Inferior parietal cortex (tissue), 1 donor: ENCODE data around the gene SACM1L.
"Not testable (repeated sequence)": the region's sequence is repeated elsewhere in the genome, so short reads cannot be mapped to it uniquely, and the experiment has no call there.

Experiments
- DNase-seq: peaks from one replicate; pipeline ENCODE4 v3.0.0-alpha.2; 2016; ENCODE audit errors: extremely low spot score

Gene SACM1L

DNA sequence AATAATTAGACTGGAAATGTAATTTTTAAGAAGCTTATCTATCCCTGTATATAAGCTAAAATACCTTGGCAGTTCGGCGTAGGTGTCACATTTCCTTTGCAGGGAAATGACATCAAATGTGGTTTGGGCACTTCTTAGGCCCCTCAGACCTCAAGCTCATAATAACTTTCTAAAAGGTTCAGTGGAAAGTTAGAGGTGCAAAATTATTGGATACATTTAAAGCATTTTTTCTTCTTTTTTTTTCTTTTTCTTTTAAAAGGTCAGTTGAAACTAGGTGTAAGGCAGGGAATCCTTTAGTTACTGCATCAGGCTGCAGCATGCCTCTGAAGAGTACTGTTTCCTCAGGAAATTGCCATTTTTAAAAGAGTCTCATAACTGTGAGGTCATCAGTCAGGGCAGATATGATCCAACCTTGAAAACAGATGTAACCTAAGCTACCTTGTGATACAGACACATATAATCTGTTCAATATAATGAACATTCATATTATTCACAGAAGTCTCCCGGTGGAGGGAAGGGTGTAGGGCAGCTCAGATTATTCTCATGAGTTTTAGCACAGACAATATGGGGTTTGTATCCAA lies 4.8 kb downstream of the SACM1L start:
- DNase-seq, result no peak

DNA sequence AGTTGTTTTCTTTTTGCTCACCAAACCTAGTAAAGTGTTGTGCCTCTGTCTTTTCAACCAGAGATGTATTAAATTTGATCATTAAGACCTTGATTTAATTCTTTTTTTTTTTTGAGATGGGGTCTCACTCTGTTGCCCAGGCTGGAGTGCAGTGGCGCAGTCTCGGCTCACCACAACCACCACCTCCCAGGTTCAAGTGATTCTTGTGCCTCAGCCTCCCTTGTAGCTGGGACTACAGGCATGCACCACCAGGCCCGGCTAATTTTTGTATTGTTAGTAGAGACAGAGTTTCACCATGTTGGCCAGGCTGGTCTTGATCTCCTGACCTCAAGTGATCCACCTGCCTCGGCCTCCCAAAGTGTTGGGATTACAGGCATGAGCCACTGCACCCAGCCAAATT lies 6.0 kb downstream of the SACM1L start:
- not testable (repeated sequence) for DNase-seq

DNA sequence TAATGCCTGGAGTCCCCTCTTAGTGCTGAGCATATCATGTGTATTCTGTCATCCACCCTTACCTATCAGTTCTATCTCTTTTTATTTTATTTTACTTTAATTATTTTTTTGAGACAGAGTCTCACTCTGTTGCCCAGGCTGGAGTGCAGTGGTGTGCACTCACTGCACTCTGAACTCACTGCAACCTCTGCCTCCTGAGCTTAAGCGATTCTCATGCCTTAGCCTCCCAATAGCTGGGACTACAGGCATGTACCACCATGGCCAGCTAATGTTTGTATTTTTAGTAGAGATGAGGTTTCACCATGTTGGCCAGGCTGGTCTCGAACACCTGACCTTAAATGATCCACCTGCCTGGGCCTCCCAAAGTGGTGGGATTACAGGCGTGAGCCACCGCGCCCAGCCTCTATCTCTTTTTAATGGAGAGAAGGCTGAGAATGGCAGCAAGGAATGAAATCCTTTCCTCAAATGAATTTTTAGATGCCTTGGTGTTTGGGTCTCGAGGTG lies 11.4 kb downstream of the SACM1L start:
- no peak for DNase-seq

DNA sequence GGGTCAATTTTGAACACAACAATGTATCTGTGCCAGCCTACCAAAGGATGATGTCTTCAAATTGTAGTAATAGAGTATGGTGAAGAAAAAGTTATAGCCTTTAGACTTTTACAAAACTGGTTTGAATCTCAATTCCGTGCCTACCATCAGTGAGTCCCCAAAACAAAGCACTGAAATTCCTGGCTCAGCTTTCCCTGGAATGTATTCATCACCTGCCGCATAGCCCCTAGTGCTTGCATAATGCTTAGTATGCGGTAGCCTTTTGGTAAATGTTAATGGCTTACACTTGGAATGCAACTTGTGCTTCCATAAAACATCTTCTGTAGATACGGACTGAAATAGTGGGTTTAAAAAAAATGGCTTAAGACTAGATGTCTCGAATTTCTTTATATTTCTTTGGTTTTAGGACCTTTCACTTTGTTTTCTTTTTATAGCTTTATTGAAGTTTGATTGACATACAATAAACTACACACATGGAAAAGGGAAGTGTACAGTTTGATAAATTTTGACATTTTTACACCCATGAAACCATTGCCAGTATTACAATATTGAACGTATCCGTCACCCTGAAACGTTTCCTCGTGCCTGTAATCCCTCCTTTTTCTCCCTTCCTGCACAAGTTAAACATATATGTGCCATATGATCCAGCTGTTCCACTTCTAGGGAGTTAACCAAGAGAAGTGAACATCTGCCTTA lies 12.1 kb downstream of the SACM1L start:
- no peak for DNase-seq

DNA sequence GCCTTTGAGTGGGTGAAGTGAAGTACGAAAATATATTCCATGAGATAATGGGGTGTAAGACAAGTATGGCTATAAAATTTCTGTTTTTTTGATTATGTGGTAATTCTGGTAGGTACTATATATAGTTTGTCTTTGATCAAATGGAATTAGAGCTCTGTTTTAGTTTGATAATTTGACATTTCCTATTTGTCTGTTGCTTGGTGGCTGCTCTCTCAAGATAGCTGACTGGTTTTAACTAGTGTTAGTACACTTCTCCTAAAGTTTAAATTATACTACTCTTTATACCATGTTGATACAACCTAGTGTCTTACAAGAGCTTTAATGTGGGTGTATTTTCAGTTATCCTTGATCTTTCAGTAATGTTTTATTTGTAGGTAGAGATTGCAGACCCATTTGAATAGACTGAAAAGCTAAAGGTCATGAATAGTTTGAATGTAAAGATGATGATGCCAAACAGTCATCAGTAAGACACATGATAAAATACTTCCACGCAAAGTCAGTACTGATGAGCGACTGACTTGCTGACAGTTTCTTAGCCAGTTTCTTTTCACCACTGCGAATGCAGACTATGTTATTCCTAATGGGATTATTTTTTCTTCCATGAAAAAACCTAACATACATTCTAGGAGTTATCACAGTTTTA lies 15.2 kb downstream of the SACM1L start:
- no peak for DNase-seq

DNA sequence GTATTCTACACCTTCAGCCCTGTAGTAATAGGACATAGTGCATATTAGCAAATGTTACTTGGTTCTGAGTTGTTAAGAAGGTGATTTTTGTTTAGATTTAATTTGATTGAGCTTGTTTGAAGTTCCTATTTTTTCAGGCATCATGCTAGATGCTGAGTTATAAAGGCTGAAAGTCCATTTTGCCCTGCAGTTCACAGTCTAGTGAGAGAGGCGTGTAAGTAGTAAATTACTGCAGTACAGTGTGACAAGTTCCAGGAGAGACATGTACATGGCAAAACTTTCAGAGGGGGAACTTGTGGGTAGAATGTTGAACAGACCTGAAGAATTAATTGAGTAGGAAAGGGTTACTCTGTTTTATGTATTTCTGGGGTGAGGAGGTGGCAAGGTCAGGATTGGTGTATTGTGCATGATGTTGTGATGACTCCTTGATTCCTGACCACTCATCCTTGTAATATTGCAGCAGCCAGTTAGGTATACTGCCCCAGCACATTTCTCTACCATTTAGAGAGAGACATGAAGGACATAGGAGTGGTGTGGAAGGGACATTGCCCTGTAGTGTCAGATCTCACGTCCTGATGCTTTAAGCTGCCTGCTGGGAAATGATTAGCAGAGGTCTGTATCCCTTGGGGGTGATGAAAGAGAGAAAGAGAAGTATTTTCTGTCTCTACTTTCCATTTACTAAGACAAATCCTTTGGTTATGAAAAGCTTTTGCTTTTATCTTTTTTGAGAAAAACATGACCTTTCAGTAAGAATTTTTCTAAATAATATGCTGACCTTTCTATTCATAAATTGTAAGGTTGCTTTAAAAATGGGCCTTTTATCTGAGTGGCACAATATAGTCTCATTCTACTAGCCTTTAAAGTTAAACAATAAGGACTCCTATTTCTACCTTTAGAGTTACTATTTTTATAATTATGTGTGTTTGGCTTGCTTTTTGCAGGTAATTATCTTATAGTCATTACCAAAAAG lies 16.9 kb downstream of the SACM1L start:
- DNase-seq, result no peak

DNA sequence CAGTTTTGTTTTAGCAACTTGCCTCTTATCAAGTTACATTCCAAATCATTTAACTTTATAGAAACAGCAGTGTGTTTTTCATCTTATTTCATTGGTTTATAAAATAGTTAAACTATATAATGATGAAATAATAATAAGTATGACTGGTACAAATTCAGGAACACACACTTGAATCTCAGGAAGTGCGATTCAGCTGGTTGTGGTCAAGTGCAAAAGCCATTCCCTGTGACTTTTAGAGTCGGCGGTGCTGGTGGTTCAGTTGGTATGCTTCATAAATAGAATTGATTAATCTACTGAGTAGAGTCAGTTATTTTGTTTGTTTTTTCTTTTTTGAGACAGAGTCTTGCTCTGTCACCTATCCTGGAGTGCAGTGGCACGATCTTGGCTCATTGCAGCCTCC lies 22.7 kb downstream of the SACM1L start:
- DNase-seq, result no peak

DNA sequence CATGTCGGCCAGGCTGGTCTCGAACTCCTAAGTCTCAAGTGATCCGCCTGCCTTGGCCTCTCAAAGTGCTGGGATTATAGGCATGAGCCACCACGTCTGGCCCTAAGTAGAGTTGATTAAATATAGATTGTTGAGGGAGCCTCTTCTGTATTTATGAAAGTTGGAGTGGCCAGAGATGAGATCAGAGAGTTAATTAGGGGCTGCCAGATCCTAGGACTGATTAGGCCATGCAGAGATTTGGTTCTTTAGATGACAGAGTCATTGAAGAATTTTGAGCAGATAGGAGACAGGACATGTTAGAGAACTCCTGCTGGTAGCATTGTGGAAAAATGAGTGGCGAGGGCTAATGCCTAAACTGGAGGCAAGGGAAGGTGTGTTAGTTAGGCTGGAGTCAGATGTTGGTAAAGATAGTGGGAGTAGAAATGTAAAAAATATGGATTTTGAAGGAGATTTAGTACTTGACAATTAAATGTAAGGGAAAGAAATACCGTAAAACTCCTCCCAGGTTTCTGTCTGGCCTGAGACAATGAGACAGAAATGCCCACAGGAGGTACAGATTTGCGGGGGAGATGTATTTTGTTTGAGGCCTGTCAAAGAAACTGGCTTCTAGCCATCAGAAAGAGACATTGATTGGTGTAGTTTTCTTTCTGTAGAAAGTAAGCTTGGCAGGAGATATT lies 23.4 kb downstream of the SACM1L start:
- no peak for DNase-seq

DNA sequence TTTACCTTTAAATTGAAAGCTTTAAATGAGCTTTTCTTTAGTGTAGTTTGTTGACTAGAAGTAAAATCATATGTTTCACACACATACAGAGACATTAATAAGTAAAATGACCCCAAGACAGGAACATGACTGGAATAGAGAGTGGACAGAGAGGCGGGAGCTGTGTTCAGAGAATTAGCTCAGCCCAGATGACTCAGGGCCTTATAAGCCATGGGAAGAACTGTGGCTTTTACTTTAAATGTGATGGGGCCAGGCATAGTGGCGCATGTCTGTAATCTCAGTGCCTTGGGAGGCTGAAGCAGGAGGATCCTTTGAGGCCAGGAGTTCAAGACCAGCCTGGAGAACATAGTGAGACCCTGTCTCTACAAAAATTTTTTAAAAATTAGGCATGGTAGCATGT lies 26.7 kb downstream of the SACM1L start:
- no peak for DNase-seq

DNA sequence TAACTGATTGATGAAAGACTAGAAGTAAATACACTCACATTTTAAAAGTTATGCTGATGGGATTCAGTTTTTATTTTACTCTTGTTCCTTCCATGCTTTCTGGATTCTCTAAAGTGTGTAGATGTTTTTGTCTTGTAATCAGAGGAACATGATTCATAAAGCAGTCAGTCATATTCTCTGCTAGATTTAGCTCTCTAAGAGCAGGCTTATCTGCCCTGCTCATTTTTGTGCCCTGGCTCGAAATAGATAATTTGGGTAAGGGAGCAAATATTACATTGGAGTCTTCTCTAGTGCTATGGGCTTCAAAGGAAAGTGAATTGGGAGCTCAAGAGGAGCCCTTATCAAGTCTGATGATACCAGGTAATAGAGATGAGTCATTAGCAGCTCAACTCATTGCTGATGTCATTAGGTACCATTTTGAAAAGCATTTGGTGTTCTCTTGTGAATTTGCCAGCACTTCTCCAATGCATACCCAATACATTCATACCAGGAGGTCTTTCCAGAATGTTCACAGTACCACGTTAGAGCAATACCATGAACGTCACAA lies 27.7 kb downstream of the SACM1L start:
- DNase-seq, result no peak

DNA sequence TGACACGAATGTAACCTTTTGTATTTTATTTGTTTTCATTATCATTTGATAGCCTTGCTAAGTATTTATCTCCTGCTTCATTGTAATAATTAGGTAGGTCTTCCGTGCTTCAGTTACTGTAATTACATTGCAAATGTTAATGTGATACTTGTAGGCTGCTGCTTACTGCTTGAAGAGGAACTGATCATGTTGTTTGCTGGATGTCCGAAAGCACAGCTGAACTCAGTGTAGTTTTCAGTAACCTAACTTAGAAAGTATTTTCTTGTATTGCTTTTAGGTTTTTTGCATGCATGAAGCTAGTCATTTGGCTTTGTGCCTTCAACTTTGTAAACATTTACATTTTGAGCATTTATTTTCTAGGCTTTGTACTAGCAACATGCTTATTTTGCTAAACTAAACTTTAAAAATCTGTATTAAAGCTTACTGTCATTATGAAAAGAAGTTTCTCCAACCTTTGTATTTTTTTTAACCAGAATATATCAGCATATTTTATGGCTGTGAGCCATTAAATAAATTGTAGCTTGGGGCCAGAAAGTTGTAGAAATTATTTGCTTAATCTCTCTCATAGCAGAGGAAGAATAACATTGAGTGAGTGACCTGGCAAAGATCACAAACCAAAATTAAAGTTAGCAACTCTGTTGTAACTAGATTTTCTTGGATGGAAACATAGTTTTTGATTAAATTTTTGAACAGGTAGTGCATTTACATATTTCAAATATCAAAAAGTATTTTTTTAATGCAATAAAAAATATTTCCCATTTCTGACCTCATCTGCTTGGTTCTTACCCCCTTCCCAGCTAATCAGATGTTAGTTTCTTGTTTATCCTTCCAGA lies 30.7 kb downstream of the SACM1L start:
- DNase-seq, result no peak

DNA sequence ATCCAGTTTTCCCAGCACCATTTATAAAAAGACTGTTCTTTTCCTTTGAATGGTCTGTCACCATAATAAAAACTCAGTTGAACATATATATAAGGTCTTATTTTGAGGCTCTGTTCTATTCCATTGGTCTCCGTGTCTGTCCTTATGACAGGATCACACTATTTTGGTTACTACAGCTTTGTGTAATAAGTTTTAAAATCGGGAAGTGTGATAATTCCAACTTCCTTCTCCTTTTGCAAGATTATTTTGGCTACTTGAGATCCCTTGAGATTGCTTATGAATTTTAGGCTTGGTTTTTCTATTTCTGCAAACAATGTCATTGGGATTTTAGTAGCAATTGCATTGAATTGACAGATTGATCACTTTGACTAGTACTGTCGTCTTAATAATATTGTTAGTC lies 35.7 kb downstream of the SACM1L start:
- no peak for DNase-seq

DNA sequence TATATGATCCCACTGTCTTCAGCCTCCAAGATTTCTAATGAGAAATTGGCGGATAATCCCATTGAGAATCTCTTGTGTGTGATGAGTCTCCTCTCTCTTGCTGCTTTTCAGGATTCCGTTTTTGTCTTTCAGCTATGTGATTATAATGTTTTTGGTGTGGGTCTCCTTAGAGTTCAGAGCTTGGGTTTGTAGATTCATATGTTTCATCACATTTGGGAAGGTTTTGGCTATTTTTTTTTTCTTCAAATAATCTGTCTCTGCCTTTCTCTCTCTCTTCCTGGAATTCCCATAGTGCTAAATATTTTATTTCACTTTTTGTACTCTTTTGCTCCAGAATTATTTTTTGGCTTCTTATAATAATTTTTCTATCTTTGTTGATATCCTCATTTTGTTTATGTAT lies 40.4 kb downstream of the SACM1L start:
- no peak for DNase-seq

DNA sequence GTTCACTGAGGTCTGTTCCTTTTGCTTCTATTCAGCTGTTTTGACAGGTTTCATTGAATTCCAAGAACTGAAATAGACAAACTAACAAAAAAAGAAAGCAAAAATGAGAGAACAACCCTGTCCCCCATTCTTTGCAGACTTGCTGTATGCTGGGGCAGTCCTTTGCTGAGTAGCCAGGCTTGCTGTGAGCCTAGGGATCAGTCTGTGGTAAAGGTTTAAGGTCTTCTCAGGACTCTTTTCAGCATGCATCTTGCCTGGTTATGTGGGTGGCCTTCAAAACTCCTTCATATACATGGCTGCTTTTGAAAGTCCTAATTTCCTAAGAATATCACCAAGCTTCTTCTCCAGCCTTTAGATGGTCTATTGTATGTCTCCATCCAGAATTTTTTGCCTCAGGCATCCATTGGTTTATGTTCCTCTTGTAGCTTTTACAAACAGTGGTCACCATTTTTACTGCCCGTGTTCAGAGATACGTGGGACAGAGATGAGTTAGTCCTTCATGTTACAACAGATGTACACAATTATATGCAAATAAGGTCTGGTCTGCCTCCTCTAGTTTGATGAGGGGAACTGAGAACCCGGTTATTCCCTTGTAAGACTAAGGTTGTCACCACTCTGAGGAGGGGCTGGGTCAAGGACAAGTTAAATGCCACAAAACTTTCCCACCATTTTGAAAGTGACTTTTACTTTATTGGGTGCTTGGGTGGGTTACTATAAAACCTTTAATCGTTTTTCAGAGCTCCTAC lies 41.4 kb downstream of the SACM1L start:
- no peak for DNase-seq

DNA sequence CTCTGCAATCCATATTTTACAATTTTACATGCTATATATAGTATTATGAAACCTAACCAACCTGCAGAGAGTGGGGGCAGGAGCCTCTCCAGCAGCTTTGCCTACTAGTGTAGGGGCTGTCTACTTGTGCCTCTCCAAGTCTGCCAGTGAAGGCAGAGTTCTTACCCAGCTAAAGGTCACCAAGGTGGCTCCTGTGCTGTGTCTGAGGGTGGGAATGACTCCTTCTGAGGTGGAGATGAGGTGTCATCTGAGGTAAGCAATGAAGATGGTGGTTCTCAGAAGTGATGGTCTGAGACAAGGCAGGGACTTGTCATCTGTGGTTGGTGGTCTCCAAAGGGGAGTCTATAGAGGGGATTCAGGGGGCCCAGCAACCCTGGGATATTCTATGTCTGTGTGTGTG lies 47.5 kb downstream of the SACM1L start:
- DNase-seq, result no peak

DNA sequence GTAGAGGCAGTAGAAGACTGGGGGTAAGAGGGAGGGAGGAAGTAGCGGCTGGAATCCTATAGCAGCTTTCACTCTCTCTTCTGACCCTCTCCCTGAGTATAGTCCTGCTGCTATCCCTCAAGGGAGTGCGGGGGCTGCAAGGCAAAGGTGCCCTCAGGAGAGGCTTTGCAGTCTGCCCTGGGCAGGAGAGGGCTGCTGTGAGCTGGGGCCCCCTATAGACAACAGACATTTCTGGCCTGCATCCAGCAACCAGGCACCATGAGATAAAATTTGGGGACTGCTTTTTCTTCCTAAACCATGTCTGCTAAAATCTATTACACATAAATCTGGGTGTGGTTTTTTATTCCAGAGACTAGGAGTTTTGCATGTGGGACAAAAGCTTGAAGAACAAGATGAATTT lies 48.0 kb downstream of the SACM1L start:
- no peak for DNase-seq

DNA sequence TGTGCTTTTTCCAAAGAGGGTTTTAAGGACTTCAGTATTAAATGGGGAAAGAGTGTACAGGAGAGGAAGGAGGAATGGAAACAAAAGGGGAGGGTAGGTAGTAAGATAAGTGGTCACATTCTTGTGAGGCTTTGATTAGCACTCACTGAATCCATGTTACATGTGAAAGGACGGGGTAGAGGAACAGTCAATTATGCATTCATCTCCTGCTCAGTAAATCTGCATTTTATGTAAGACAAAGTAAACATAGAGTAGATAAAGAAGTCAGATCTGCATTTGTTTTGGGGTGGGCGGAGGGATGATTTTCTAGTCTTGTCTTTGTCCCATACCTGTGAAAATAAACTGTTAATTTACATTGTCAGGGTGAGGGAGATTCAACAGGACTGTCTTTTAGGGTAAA lies 50.8 kb downstream of the SACM1L start:
- DNase-seq, result no peak

DNA sequence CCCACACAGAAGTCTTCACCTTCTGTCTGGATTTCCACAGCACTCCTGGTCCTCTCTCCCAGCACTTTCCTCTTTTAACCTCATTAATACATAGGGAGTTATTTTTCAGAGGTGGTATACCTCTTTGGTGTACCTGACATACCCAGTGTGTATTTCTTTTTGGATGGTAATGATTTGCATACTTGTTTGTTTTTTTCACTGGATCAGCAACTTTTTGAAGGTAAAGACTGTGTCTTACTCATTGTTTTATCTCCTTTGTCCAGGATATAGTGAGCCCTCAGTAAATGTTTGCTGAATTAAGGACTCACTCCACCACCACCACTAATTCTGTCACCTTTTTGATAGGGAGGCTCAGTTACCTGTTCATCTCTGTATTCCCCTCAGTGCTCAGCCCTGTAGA lies 52.1 kb downstream of the SACM1L start:
- no peak for DNase-seq

DNA sequence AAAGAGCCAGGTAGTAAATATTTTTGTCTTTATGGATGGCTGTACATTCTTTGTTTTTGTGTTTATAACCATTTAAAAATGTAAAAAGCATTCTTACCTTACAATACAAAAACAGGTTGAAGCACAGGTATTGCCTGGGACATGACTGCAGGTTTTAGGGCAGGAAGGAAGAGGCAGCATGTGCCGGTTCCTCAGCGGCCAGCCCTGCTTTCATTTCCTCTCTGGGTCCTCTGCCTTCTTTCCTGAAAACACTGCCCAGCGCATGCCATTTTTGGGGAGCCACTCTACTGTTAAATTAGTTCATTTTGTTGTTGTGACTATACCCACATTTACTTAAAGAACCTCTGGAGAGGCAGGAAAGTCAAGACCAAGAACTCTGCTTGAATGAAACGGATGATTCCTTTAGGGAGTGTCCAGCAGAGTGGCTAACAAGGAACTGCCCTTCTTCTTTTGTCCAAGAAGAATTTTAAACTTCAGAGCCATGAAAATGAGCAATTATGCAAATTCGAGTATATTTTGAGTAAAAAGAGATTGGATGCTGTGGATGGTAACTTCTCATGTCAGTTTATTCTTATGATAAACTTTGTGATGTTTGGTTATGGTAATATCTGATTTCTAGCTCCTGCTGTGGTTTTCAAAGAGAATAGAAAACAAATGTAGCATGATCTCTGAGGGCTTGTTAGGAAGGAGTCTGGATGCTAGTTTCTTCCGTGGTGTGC lies 52.7 kb downstream of the SACM1L start:
- no peak for DNase-seq
